Transverse colon (tissue), 4 donors: Measurements from ENCODE around the gene NEMP2. TPM values are rescaled to one million over a fixed set of nuclear protein-coding genes. Genes with fewer than 3 reads are reported as not detected.
A peak's percentile ranks its signal among the peaks of the same experiment; 100 is the strongest.
"Not testable (repeated sequence)": the region's sequence is repeated elsewhere in the genome, so short reads cannot be mapped to it uniquely, and the experiment has no call there.

Experiments used
- DNase-seq: peaks from one replicate; pipeline ENCODE4 v3.0.0-alpha.2; 2019
- H3K27ac ChIP-seq, 4 donors: fragments of 200-600 bp; sonication (generic); 2 replicates each; pipeline ENCODE4 v1.5.1; 2016 to 2018; ENCODE audit warnings: inconsistent platforms in 4 of 4
- H3K27me3 ChIP-seq: fragments of 200-600 bp; sonication (generic); 2 replicates; pipeline ENCODE4 v1.5.1; 2017; ENCODE audit warnings: inconsistent platforms
- H3K36me3 ChIP-seq, 4 donors: fragments of 200-600 bp; sonication (generic); 2 replicates each; pipeline ENCODE4 v1.5.1; 2017 to 2019; ENCODE audit warnings: inconsistent platforms in 4 of 4
- H3K4me1 ChIP-seq, 4 donors: fragments of 200-600 bp; sonication (generic); 2 replicates each; pipeline ENCODE4 v1.5.1; 2017 to 2020; ENCODE audit warnings: inconsistent platforms in 4 of 4
- H3K4me3 ChIP-seq, 4 donors: fragments of 200-600 bp; sonication (generic); 1 replicate in 1 of 4; 2 replicates in 3 of 4; pipeline versions ENCODE4 v1.5.1 to v1.6.1; 2017 to 2019; ENCODE audit warnings: inconsistent platforms in 4 of 4
- H3K9me3 ChIP-seq, 2 donors: fragments of 200-600 bp; sonication (generic); 2 replicates each; pipeline ENCODE4 v1.5.1; 2017 to 2019; ENCODE audit warnings: inconsistent platforms in 2 of 2
- EP300 ChIP-seq: sonication (generic); formaldehyde crosslinking; IDR thresholded peaks from one replicate; pipeline ENCODE4 v1.6.1; 2017; ENCODE audit warnings: antibody characterized with exemption, low read depth
- POLR2A ChIP-seq: fragments of 450-650 bp; IDR thresholded peaks from one replicate; pipeline ENCODE4 v1.6.1; 2016; ENCODE audit warnings: antibody characterized with exemption, mild to moderate bottlenecking, moderate library complexity
- POLR2AphosphoS5 ChIP-seq, 3 donors: sonication (generic); formaldehyde crosslinking; IDR thresholded peaks; one replicate each; pipeline ENCODE4 v1.6.1; 2016; ENCODE audit warnings: antibody characterized with exemption in 3 of 3
- WGBS, 2 donors: methylation state at CpG; one replicate each; pipeline ENCODE4 v1.1.5; 2018; ENCODE audit warnings: low coverage in 1 of 2; 5-methylcytosine and 5-hydroxymethylcytosine counted together
- in situ Hi-C, 4 donors: fragments of 200-750 bp; cut with MboI; loops; one replicate each; pipeline versions ENCODE4 v1.15.0 to v1.15.1; 2017; ENCODE audit warnings: low sequenced_read_pairs in 3 of 4, low pct_ligation_motif_present in 1 of 4, low pct_unique_long_range_greater_than_20kb in 1 of 4
- intact Hi-C: fragments of 100-400 bp; cut with DNase I; formaldehyde crosslinking; loops from one replicate; pipeline ENCODE4 v1.15.1; 2023; ENCODE audit warnings: low total_unique reads
- total RNA-seq, 4 donors: library from RNA; depleted of rRNA; stranded (reverse); fragments of >200 nt; gene quantifications; one replicate each; pipeline ENCODE4 v1.1.0, GENCODE V29; 2016
- TF ChIP-seq, protein P1 (sequence below), 5 experiments: fragments of 200-600 bp in 3 of 5; fragments of 450-650 bp in 2 of 5; sonication (generic) in 3 of 5; IDR thresholded peaks; 1 replicate in 2 of 5; 2 replicates in 3 of 5; pipeline ENCODE4 v1.5.1; 2016 to 2017; ENCODE audit warnings: antibody characterized with exemption in 5 of 5, inconsistent platforms in 3 of 5, mild to moderate bottlenecking in 2 of 5, moderate library complexity in 1 of 5

NEMP2 gene
- total RNA-seq, 4 donors from 2014 or later = 0.20 to 2.4 (median 1.6) TPM; not detected in 1

DNA sequence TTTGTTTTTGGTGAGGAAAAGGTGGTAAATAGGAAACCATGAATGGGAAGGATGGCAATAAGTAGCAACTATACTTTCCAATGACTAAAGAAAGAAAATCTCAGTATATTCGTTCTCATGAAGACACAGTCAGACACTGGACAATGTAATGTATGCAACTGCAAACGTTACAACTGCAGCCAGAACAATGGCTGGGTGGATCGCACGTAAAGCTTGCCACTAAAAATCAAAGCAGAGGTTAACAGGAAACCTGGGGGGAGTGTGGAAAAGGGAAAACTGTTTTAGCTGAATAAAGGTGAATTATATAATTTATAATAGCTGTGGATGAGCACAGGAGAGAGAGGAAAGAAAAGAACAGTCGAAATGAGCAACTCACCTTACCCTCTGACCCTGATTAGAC is 33.3 kb downstream of the NEMP2 start:
- TF ChIP-seq EP300 = no peak
- TF ChIP-seq POLR2AphosphoS5 (IDR thresholded peaks at IDR 0.05) = no peak
- TF ChIP-seq, protein P1, sequence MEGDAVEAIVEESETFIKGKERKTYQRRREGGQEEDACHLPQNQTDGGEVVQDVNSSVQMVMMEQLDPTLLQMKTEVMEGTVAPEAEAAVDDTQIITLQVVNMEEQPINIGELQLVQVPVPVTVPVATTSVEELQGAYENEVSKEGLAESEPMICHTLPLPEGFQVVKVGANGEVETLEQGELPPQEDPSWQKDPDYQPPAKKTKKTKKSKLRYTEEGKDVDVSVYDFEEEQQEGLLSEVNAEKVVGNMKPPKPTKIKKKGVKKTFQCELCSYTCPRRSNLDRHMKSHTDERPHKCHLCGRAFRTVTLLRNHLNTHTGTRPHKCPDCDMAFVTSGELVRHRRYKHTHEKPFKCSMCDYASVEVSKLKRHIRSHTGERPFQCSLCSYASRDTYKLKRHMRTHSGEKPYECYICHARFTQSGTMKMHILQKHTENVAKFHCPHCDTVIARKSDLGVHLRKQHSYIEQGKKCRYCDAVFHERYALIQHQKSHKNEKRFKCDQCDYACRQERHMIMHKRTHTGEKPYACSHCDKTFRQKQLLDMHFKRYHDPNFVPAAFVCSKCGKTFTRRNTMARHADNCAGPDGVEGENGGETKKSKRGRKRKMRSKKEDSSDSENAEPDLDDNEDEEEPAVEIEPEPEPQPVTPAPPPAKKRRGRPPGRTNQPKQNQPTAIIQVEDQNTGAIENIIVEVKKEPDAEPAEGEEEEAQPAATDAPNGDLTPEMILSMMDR (IDR thresholded peaks at IDR 0.05) = no peak
- no peak for TF ChIP-seq POLR2A

DNA sequence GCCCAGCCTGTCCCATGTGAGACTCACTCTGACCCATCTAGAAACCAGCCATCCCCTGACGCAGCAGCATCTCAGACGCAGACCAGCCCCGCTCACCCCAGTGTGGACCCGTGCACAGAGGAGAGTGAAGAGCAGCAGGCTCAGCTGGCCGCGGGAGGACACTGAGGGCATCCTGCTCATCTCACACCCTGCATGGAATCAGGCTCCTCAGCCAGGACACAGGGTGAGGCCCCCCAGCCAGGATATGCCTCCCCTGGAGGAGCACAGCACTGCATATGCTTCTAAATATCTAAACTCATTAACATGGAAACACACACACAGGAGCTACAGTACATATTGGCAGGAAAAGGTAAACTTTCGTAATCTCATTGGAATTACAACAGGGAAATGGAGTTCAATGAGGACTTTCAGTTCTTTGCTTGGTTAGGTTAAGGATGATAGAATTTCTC is 34.4 kb downstream of the NEMP2 start:
- intact Hi-C loops = no loop called here
- TF ChIP-seq EP300 = no peak
- TF ChIP-seq POLR2AphosphoS5 (IDR thresholded peaks at IDR 0.05) = no peak
- TF ChIP-seq POLR2A = no peak
- TF ChIP-seq, protein P1 (IDR thresholded peaks at IDR 0.05) = no peak
- H3K36me3 ChIP-seq = peaks cover 0 to 19% (median 0%) of the 10 kb centered on the region in 4 donors
- no peak for DNase-seq
- in situ Hi-C loops = loop anchor here in 2 of 4 donors (25.0 kb wide), 2 partner anchors 113 to 413 kb away; no protein-coding TSS in a partner anchor
- H3K4me1 ChIP-seq = peaks cover 0 to 22% (median 8%) of the 10 kb centered on the region in 4 donors
- WGBS, 2 donors = 33 to 59% methylated on average over 1 to 5 of the region's 7 CpGs
- H3K27me3 ChIP-seq = no peaks in the 10 kb centered on the region
- H3K4me3 ChIP-seq = no peak overlapping the region
- H3K27ac ChIP-seq = peak overlapping the region in 1 of 4 donors; percentile 16
- H3K9me3 ChIP-seq = no peaks in the 10 kb centered on the region

More for the DNA sequence above, 33.3 kb downstream of the NEMP2 start:
- in situ Hi-C loops = loop anchor here in 2 of 4 donors (25.0 kb wide), 2 partner anchors 114 to 414 kb away; no protein-coding TSS in a partner anchor
- peaks cover 0 to 34% (median 15%) of the 10 kb centered on the region in 4 donors for H3K4me1 ChIP-seq
- peak overlapping the region in 1 of 4 donors; percentile 2 for H3K4me3 ChIP-seq
- H3K27me3 ChIP-seq = no peaks in the 10 kb centered on the region
- no peak for DNase-seq
- intact Hi-C loops = no loop called here
- no peak overlapping the region for H3K27ac ChIP-seq
- 68 to 72% methylated on average over 5 of the region's 5 CpGs for WGBS, 2 donors
- H3K36me3 ChIP-seq = peaks cover 0 to 19% (median 0%) of the 10 kb centered on the region in 4 donors
- no peaks in the 10 kb centered on the region for H3K9me3 ChIP-seq

DNA sequence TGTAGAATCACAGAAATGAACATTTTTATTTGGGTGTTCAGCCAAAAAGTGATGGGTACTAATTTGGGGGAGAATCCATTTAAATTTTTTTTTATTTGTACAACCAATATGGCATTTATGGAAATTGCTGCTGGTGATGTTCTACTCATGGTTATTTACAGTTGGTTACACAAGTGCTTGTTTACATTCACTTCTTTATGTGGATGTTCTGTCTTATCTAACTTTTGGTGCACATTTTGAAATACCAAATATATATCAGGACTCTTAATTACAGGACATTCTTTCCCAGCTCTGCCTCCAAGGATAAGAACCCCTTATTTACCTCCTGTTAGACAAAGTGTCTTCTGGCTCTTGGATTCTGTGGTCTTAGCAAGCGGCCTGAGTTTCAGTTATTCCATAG is 35.2 kb downstream of the NEMP2 start:
- Histone ChIP-seq H3K27ac (no peak overlapping the region), H3K4me1 (peaks cover 0 to 23% (median 12%) of the 10 kb centered on the region in 4 donors), H3K4me3 (no peak overlapping the region), H3K27me3 (no peaks in the 10 kb centered on the region), H3K36me3 (peaks cover 0 to 19% (median 0%) of the 10 kb centered on the region in 4 donors), H3K9me3 (no peaks in the 10 kb centered on the region)
- TF ChIP-seq, protein P1 (IDR thresholded peaks at IDR 0.05) = no peak
- TF ChIP-seq POLR2AphosphoS5 (IDR thresholded peaks at IDR 0.05) (no peak), EP300 (no peak), POLR2A (no peak)
- WGBS, 2 donors = 100% methylated on average over 1 of the region's 1 CpG
- no peak for DNase-seq
- in situ Hi-C loops (no loop called here), intact Hi-C loops (no loop called here)

DNA sequence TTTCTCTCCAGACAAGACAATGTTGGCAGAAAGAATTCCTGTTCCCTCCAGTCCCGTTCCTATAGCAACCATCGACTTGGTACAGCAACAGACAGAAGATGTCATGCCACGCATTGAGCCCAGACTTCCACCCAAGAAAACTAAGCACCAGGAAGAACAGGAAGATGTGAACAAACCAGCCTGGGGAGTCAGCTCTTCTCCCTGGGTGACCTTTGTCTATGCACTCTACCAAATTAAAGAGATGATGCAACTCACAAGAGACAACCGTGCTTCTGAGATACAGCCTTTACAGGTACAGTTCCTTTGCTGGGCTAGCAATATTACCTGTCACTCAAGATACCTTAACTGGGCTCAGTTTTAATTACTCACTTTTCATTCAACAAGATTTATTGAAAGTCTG is 37.1 kb downstream of the NEMP2 start:
- in situ Hi-C loops = no loop called here
- Histone ChIP-seq H3K36me3 (peaks cover 0 to 21% (median 0%) of the 10 kb centered on the region in 4 donors), H3K9me3 (no peaks in the 10 kb centered on the region), H3K27ac (no peak overlapping the region), H3K4me3 (no peak overlapping the region), H3K27me3 (no peaks in the 10 kb centered on the region), H3K4me1 (peaks cover 0 to 20% (median 9%) of the 10 kb centered on the region in 4 donors)
- TF ChIP-seq POLR2A (no peak), POLR2AphosphoS5 (IDR thresholded peaks at IDR 0.05) (no peak), EP300 (no peak)
- TF ChIP-seq, protein P1 (IDR thresholded peaks at IDR 0.05) = no peak
- intact Hi-C loops = no loop called here
- 79 to 84% methylated on average over 4 of the region's 4 CpGs for WGBS, 2 donors
- DNase-seq = no peak

DNA sequence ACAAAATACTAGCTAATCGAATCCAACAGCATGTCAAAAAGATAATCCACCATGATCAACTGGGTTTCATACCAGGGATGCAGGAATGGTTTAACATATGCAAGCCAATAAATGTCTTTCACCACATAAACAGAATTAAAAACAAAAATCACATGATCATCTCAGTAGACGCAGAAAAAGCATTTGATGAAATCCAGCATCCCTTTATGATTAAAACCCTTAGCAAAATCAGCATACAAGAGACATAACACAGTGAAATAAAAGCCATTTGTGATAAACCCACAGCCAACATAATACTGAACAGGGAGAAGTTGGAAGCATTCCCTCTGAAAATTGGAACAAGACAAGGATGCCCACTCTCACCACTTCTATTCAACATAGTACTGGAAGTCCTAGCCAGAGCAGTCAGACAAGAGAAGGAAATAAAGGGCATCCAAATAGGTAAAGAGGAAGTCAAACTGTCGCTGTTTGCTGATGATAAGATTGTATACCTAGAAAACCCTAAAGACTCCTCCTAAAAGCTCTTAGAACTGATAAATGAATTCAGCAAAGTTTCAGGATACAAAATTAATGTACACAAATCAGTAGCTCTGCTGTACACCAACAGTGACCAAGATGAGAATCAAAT is 39.8 kb downstream of the NEMP2 start:
- DNase-seq, H3K9me3 ChIP-seq, H3K4me3 ChIP-seq, intact Hi-C loops, H3K27me3 ChIP-seq, H3K4me1 ChIP-seq, H3K27ac ChIP-seq, in situ Hi-C loops: not testable (repeated sequence)
- H3K36me3 ChIP-seq = peaks cover 0 to 45% (median 4%) of the 10 kb centered on the region in 4 donors
- 71 to 74% methylated on average over 3 of the region's 3 CpGs for WGBS, 2 donors
